ENCODE data around the gene SLC47A1.

The SLC47A1 gene

GRCh38 chr17:19618015-19618414 is 84.4 kb downstream of the SLC47A1 start:
- DNase-seq, result no peak

GRCh38 chr17:19619705-19620325 is 86.2 kb downstream of the SLC47A1 start:
- no peak for DNase-seq

DNA sequence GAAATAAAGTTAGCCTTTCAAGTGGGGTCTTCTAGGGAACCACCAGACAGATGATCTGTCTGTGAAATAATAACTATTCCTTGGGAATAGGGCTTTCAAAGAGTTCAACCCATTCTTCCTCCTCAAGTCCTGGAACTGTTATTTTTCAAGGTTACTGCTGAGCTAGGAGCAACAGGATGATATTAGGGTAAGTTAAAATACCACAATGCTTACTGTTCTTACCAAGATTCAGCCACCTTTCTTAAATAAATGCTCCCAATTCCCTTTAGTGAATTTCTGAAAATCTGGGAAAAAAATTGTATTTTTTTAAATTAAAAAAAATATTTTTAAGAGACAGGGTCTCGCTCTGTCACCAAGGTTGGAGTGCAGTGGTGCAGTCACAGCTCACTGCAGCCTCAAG is 88.0 kb downstream of the SLC47A1 start:
- no peak for DNase-seq

DNA sequence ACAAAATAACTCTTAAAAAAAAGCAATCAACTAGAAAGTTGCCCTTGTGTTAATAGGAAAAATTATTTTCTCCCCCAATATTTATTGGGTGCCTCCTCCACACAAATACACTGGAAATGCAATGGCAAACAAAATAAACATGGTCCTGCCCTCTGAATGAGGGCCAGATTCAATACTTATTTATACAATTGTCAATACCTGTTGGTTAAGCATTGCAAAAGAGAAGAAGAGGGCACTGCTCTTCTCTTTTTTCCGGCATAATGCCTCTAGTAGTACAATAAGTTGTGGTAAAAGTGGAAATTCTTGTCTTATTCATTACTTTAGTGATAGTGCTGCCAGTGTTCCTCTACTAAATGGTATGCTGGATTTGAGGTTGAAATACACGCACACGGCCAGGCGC is 92.4 kb downstream of the SLC47A1 start:
- no peak for DNase-seq

All from GDM1 (cell line).